Measurements from ENCODE around the gene C10orf90. TPM values are rescaled to one million over a fixed set of nuclear protein-coding genes. Genes with fewer than 3 reads are reported as not detected.

C10orf90 gene
- total and polyA plus RNA-seq, 3 donors from 2014 or later: 4.3 to 17.6 (median 10.3) TPM

DNA sequence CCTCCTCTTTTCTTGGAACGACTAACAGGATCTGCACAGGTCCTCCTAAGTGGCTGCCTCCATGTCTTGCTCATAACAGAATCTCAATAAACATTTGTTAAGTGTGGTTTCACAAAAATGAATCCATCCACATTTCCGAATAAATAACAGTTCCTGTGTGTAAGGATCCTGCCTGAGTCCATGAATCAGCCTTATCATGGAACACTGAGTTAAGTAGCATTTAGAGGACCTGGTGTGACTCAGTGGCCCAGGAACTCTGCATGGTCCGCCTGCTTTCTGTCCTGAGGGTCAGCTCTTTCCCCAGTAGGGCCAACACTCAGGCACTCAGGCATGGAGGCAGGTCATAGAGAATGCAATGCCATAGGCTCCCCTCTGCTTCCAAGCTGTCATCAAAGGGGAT is 15.8 kb upstream of the C10orf90 start:
- Histone ChIP-seq H3K27me3 (no peaks in the 10 kb centered on the region), H3K4me1 (no peaks in the 10 kb centered on the region), H3K27ac (no peak overlapping the region), H3K9me3 (no peaks in the 10 kb centered on the region), H3K4me3 (no peak overlapping the region), H3K36me3 (ENCODE audit: low read depth, missing control alignments) (no peaks in the 10 kb centered on the region)
- intact Hi-C loops (cut with DNase I; ENCODE audit: low total_unique reads): no loop called here
- 58 to 85% methylated on average over 3 of the region's 3 CpGs for WGBS, 2 donors
- TF ChIP-seq, protein P1, sequence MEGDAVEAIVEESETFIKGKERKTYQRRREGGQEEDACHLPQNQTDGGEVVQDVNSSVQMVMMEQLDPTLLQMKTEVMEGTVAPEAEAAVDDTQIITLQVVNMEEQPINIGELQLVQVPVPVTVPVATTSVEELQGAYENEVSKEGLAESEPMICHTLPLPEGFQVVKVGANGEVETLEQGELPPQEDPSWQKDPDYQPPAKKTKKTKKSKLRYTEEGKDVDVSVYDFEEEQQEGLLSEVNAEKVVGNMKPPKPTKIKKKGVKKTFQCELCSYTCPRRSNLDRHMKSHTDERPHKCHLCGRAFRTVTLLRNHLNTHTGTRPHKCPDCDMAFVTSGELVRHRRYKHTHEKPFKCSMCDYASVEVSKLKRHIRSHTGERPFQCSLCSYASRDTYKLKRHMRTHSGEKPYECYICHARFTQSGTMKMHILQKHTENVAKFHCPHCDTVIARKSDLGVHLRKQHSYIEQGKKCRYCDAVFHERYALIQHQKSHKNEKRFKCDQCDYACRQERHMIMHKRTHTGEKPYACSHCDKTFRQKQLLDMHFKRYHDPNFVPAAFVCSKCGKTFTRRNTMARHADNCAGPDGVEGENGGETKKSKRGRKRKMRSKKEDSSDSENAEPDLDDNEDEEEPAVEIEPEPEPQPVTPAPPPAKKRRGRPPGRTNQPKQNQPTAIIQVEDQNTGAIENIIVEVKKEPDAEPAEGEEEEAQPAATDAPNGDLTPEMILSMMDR (IDR thresholded peaks at IDR 0.05): no peak
- no peak for TF ChIP-seq POLR2A (IDR thresholded peaks at IDR 0.05)
- DNase-seq: no peak

DNA sequence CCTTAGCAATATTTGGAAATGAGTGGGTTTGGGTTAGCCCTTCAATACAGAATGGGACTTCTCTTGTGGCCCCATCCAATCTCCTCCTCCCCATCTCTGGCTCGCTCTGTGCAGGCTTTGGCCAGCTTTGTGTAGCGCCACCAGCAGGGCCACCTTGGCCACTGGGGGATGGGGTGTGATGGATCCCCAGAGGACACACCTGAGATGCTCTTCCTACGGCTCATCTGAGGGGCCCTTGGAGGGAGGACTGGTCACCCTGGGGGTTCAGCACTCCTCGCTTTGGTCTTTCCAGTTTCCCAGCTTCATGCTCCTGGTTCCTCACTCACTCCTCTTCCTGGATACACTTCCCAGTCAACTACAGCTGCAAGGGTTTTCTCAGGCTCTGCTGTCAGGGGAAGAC is 15.3 kb upstream of the C10orf90 start:
- Histone ChIP-seq H3K27ac (no peak overlapping the region), H3K9me3 (no peaks in the 10 kb centered on the region), H3K4me3 (no peak overlapping the region), H3K36me3 (ENCODE audit: low read depth, missing control alignments) (no peaks in the 10 kb centered on the region), H3K27me3 (no peaks in the 10 kb centered on the region), H3K4me1 (no peaks in the 10 kb centered on the region)
- no peak for DNase-seq
- intact Hi-C loops (cut with DNase I; ENCODE audit: low total_unique reads): no loop called here
- TF ChIP-seq POLR2A (IDR thresholded peaks at IDR 0.05): no peak
- TF ChIP-seq, protein P1 (IDR thresholded peaks at IDR 0.05): no peak
- 97 to 100% methylated on average over 3 to 4 of the region's 4 CpGs for WGBS, 2 donors

DNA sequence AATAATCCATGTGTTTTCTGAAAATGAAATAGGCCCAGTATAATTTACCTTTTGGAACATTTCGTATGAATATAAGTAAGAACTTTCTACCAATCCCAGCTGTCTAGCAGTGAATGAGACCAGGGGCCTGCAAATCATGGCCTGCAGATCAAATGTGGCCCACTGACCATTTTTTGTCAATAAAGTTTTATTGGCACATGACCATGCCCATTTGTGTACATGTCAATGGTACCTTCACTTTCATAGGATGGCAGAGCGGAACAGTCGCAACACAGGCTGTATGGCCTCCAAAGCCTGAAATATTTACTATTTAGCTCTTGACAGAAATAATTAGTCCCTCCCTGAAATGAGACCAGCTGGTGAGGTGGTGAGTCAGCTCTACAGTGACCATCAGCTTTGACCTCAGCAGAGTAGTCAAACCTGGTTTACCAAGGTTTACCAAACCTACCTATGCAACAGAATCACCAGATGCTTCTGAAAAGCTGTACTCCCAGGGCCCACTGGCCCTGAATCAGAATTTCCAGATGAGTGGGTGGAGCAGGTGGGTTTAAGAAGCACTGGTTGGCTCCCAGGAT is 13.8 kb upstream of the C10orf90 start:
- Histone ChIP-seq H3K9me3 (no peaks in the 10 kb centered on the region), H3K27ac (no peak overlapping the region), H3K4me1 (no peaks in the 10 kb centered on the region), H3K4me3 (no peak overlapping the region), H3K27me3 (no peaks in the 10 kb centered on the region), H3K36me3 (ENCODE audit: low read depth, missing control alignments) (no peaks in the 10 kb centered on the region)
- intact Hi-C loops (cut with DNase I; ENCODE audit: low total_unique reads): no loop called here
- 63 to 88% methylated on average over 1 to 3 of the region's 3 CpGs for WGBS, 2 donors
- no peak for DNase-seq
- no peak for TF ChIP-seq POLR2A (IDR thresholded peaks at IDR 0.05)
- TF ChIP-seq, protein P1 (IDR thresholded peaks at IDR 0.05): no peak

DNA sequence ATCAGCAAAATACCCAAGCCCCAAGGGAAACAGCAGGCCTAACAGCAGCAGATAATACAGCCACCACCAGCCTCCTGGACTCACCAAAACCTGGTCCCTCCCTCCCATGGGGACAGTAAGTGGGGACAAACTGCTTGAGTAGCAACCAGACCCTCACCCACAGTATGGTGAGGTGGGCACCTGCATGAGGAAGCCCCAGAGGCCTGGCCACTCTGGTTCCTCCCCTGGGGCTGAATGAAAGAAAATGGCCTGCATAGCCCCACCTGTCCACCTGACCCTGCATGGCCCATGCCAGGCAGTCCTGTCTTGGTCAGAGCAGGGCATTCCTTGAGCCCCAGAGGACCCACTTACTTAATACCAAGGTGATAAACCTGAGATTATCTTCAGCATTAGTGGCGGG is 13.0 kb upstream of the C10orf90 start:
- intact Hi-C loops (cut with DNase I; ENCODE audit: low total_unique reads): no loop called here
- no peak for TF ChIP-seq POLR2A (IDR thresholded peaks at IDR 0.05)
- TF ChIP-seq, protein P1 (IDR thresholded peaks at IDR 0.05): no peak
- no peak for DNase-seq
- H3K27ac ChIP-seq: no peak overlapping the region
- 100% methylated on average over 1 of the region's 1 CpG; no CpG with 5 or more reads in 1 of the 2 donors for WGBS, 2 donors
- H3K4me1 ChIP-seq: no peaks in the 10 kb centered on the region
- H3K4me3 ChIP-seq: no peak overlapping the region
- H3K36me3 ChIP-seq (ENCODE audit: low read depth, missing control alignments): no peaks in the 10 kb centered on the region
- no peaks in the 10 kb centered on the region for H3K27me3 ChIP-seq
- H3K9me3 ChIP-seq: no peaks in the 10 kb centered on the region

Measured in testis (tissue), 3 donors.